IgD-negative memory B cell (primary cell): ENCODE data around the gene COL18A1. TPM values are rescaled to one million over a fixed set of nuclear protein-coding genes. Genes with fewer than 3 reads are reported as not detected.

Source experiments
- H3K27ac Mint-ChIP-seq, 3 donors: one replicate each; pipeline ENCODE4 v1.8.0; 2020 to 2022; ENCODE audit warnings: mild to moderate bottlenecking in 3 of 3, mixed read lengths in 3 of 3, moderate library complexity in 1 of 3
- H3K27me3 Mint-ChIP-seq: one replicate; pipeline ENCODE4 v1.8.0; 2021; ENCODE audit warnings: mixed read lengths
- H3K36me3 Mint-ChIP-seq: one replicate; pipeline ENCODE4 v1.8.0; 2020; ENCODE audit warnings: mild to moderate bottlenecking, mixed read lengths
- H3K4me1 Mint-ChIP-seq, 3 donors: one replicate each; pipeline ENCODE4 v1.8.0; 2020 to 2022; ENCODE audit warnings: mixed read lengths in 3 of 3, mild to moderate bottlenecking in 1 of 3
- H3K4me3 Mint-ChIP-seq, 4 donors: one replicate each; pipeline ENCODE4 v1.8.0; 2020 to 2022; ENCODE audit warnings: mild to moderate bottlenecking in 4 of 4, mixed read lengths in 4 of 4, moderate library complexity in 3 of 4
- H3K9me3 Mint-ChIP-seq, 3 donors: one replicate each; pipeline ENCODE4 v1.8.0; 2020 to 2021; ENCODE audit warnings: mixed read lengths in 3 of 3, mild to moderate bottlenecking in 1 of 3
- polyA plus RNA-seq: library from polyadenylated mRNA; unstranded; fragments of 300-500 nt; fragmentation: Illumina TruSeq; gene quantifications from one replicate; pipeline ENCODE4 v1.2.3, GENCODE V29; 2021

COL18A1 gene
- polyA plus RNA-seq, 1 donor from 2014 or later = 4.0 TPM

- peak overlapping the region in 1 of 4 donors; percentile 80 for H3K4me3 Mint-ChIP-seq
- no peaks in the 10 kb centered on the region for H3K9me3 Mint-ChIP-seq
- peaks cover 3% of the 10 kb centered on the region for H3K36me3 Mint-ChIP-seq
- H3K4me1 Mint-ChIP-seq = peaks cover 0 to 7% (median 2%) of the 10 kb centered on the region in 3 donors
- H3K27ac Mint-ChIP-seq = no peak overlapping the region
- peaks cover 26% of the 10 kb centered on the region for H3K27me3 Mint-ChIP-seq
Observed at GRCh38 chr21:45374826-45375455, 30.0 kb upstream of the COL18A1 start.

GRCh38 chr21:45376459-45377324 is 28.3 kb upstream of the COL18A1 start:
- H3K27me3 Mint-ChIP-seq = peaks cover 24% of the 10 kb centered on the region
- no peak overlapping the region for H3K4me3 Mint-ChIP-seq
- no peaks in the 10 kb centered on the region for H3K9me3 Mint-ChIP-seq
- peaks cover 3% of the 10 kb centered on the region for H3K36me3 Mint-ChIP-seq
- H3K27ac Mint-ChIP-seq = peak overlapping the region in 1 of 3 donors; percentile 14
- no peaks in the 10 kb centered on the region for H3K4me1 Mint-ChIP-seq

GRCh38 chr21:45377325-45377709 is 27.6 kb upstream of the COL18A1 start:
- Mint-ChIP-seq H3K36me3 (peaks cover 3% of the 10 kb centered on the region), H3K27ac (peak overlapping the region in 1 of 3 donors; percentile 14), H3K9me3 (no peaks in the 10 kb centered on the region), H3K27me3 (peaks cover 27% of the 10 kb centered on the region), H3K4me1 (no peaks in the 10 kb centered on the region), H3K4me3 (no peak overlapping the region)

GRCh38 chr21:45377866-45378257 is 27.1 kb upstream of the COL18A1 start:
- Mint-ChIP-seq H3K4me3 (peak overlapping the region in 1 of 4 donors; percentile 41), H3K4me1 (no peaks in the 10 kb centered on the region), H3K27me3 (peaks cover 32% of the 10 kb centered on the region), H3K9me3 (no peaks in the 10 kb centered on the region), H3K27ac (no peak overlapping the region), H3K36me3 (peaks cover 3% of the 10 kb centered on the region)

GRCh38 chr21:45378258-45378966 is 26.6 kb upstream of the COL18A1 start:
- Mint-ChIP-seq H3K9me3 (no peaks in the 10 kb centered on the region), H3K4me3 (peak overlapping the region in 1 of 4 donors; percentile 41), H3K27me3 (peaks cover 29% of the 10 kb centered on the region), H3K36me3 (peaks cover 3% of the 10 kb centered on the region), H3K4me1 (no peaks in the 10 kb centered on the region), H3K27ac (no peak overlapping the region)

GRCh38 chr21:45379171-45379900 is 25.6 kb upstream of the COL18A1 start:
- peaks cover 27% of the 10 kb centered on the region for H3K27me3 Mint-ChIP-seq
- no peak overlapping the region for H3K4me3 Mint-ChIP-seq
- no peaks in the 10 kb centered on the region for H3K4me1 Mint-ChIP-seq
- H3K27ac Mint-ChIP-seq = no peak overlapping the region
- H3K36me3 Mint-ChIP-seq = peaks cover 3% of the 10 kb centered on the region
- H3K9me3 Mint-ChIP-seq = no peaks in the 10 kb centered on the region

GRCh38 chr21:45379901-45380330 is 25.0 kb upstream of the COL18A1 start:
- H3K4me3 Mint-ChIP-seq = no peak overlapping the region
- H3K4me1 Mint-ChIP-seq = no peaks in the 10 kb centered on the region

GRCh38 chr21:45380566-45380965 is 24.4 kb upstream of the COL18A1 start:
- Mint-ChIP-seq H3K27me3 (peaks cover 31% of the 10 kb centered on the region), H3K27ac (no peak overlapping the region), H3K9me3 (peaks cover 0 to 2% (median 0%) of the 10 kb centered on the region in 3 donors), H3K36me3 (peaks cover 3% of the 10 kb centered on the region), H3K4me1 (no peaks in the 10 kb centered on the region), H3K4me3 (no peak overlapping the region)

More at GRCh38 chr21:45379901-45380330, 25.0 kb upstream of the COL18A1 start:
- peaks cover 0 to 2% (median 0%) of the 10 kb centered on the region in 3 donors for H3K9me3 Mint-ChIP-seq
- H3K27me3 Mint-ChIP-seq = peaks cover 27% of the 10 kb centered on the region
- no peak overlapping the region for H3K27ac Mint-ChIP-seq
- peaks cover 3% of the 10 kb centered on the region for H3K36me3 Mint-ChIP-seq

GRCh38 chr21:45381036-45381787 is 23.8 kb upstream of the COL18A1 start:
- H3K27me3 Mint-ChIP-seq = peaks cover 34% of the 10 kb centered on the region
- H3K9me3 Mint-ChIP-seq = peaks cover 0 to 2% (median 0%) of the 10 kb centered on the region in 3 donors
- H3K4me1 Mint-ChIP-seq = no peaks in the 10 kb centered on the region
- H3K27ac Mint-ChIP-seq = no peak overlapping the region
- no peak overlapping the region for H3K4me3 Mint-ChIP-seq
- peaks cover 3% of the 10 kb centered on the region for H3K36me3 Mint-ChIP-seq

- Mint-ChIP-seq H3K27me3 (peaks cover 36% of the 10 kb centered on the region), H3K36me3 (peaks cover 3% of the 10 kb centered on the region), H3K27ac (no peak overlapping the region), H3K9me3 (peaks cover 0 to 2% (median 0%) of the 10 kb centered on the region in 3 donors), H3K4me1 (no peaks in the 10 kb centered on the region), H3K4me3 (peak overlapping the region in 1 of 4 donors; percentile 43)
Observed at GRCh38 chr21:45381865-45382696, 22.9 kb upstream of the COL18A1 start.

GRCh38 chr21:45382697-45382997 is 22.3 kb upstream of the COL18A1 start:
- no peaks in the 10 kb centered on the region for H3K4me1 Mint-ChIP-seq
- no peaks in the 10 kb centered on the region for H3K36me3 Mint-ChIP-seq
- H3K27ac Mint-ChIP-seq = no peak overlapping the region
- H3K27me3 Mint-ChIP-seq = peaks cover 33% of the 10 kb centered on the region
- peak overlapping the region in 1 of 4 donors; percentile 2 for H3K4me3 Mint-ChIP-seq
- H3K9me3 Mint-ChIP-seq = peaks cover 0 to 2% (median 0%) of the 10 kb centered on the region in 3 donors

- no peak overlapping the region for H3K4me3 Mint-ChIP-seq
- H3K4me1 Mint-ChIP-seq = no peaks in the 10 kb centered on the region
- H3K9me3 Mint-ChIP-seq = peaks cover 0 to 2% (median 0%) of the 10 kb centered on the region in 3 donors
- peaks cover 30% of the 10 kb centered on the region for H3K27me3 Mint-ChIP-seq
- no peaks in the 10 kb centered on the region for H3K36me3 Mint-ChIP-seq
- no peak overlapping the region for H3K27ac Mint-ChIP-seq
Observed at GRCh38 chr21:45383111-45383614, 21.8 kb upstream of the COL18A1 start.

- Mint-ChIP-seq H3K27me3 (peaks cover 30% of the 10 kb centered on the region), H3K27ac (no peak overlapping the region), H3K9me3 (peaks cover 0 to 2% (median 0%) of the 10 kb centered on the region in 3 donors), H3K4me1 (no peaks in the 10 kb centered on the region), H3K36me3 (no peaks in the 10 kb centered on the region), H3K4me3 (no peak overlapping the region)
Observed at GRCh38 chr21:45383615-45384201, 21.3 kb upstream of the COL18A1 start.
